ENCODE data around the gene SLC22A14. TPM values are rescaled to one million over a fixed set of nuclear protein-coding genes. Genes with fewer than 3 reads are reported as not detected.

Gene SLC22A14
- total and polyA plus RNA-seq, 10 of the 15 experiments (the other 5 are each of a cell fraction or from before 2014, with no cell fraction given), result not detected

GRCh38 chr3:38306941-38307340 lies 24.8 kb downstream of the SLC22A14 start:
- H3K36me3 ChIP-seq (ENCODE audit: control insufficient read depth in 2 of 2, insufficient read depth in 2 of 2, low read length in 1 of 2), result no peaks in the 10 kb centered on the region
- no peak overlapping the region for H3K27ac ChIP-seq (ENCODE audit: control insufficient read depth, insufficient read depth)
- no peak for FAIRE-seq
- H3K4me3 ChIP-seq, result no peak overlapping the region
- ATAC-seq, result no peak
- H3K4me2 ChIP-seq (ENCODE audit: control insufficient read depth, insufficient read depth), result no peak overlapping the region
- CTCF ChIA-PET, result no interaction called here
- in situ Hi-C loops (cut with MboI), result no loop called here
- no peak overlapping the region for H2AFZ ChIP-seq (ENCODE audit: control insufficient read depth, low read depth, low read length)
- H3K9ac ChIP-seq (ENCODE audit: control insufficient read depth, insufficient read depth, low read length), result no peak overlapping the region
- RAD21 ChIA-PET (ENCODE audit: unreplicated experiment), result no interaction called here
- H4K20me1 ChIP-seq (ENCODE audit: control insufficient read depth, insufficient read depth), result no peaks in the 10 kb centered on the region
- intact Hi-C loops (cut with micrococcal nuclease; ENCODE audit: unreplicated experiment), result no loop called here
- TF ChIP-seq RAD21 (IDR thresholded peaks at IDR 0.05; ENCODE audit: insufficient read depth, low read depth, low read length), result no peak
- no peak for TF ChIP-seq ZZZ3 (IDR thresholded peaks at IDR 0.05; ENCODE audit: control insufficient read depth, insufficient read length, low read depth)
- TF ChIP-seq POLR2AphosphoS2 (IDR thresholded peaks at IDR 0.05; ENCODE audit: low read depth, low read length), result no peak
- SMC1A ChIA-PET (ENCODE audit: uncharacterized antibody, unreplicated experiment), result no interaction called here
- no peaks in the 10 kb centered on the region for H3K9me3 ChIP-seq (replicated peaks; ENCODE audit: control insufficient read depth, insufficient read depth, low read length)
- H3K27me3 ChIP-seq (replicated peaks in 1 of 2; ENCODE audit: control insufficient read depth in 2 of 2, insufficient read depth in 2 of 2, low read length in 1 of 2), result no peaks in the 10 kb centered on the region
- no peak for DNase-seq (ENCODE audit: low read depth, low spot score)
- POLR2A ChIA-PET, result no interaction called here
- no TSS peak for BruUV-seq (replicated peaks)
- 19% methylated on average over 5 of the region's 5 CpGs for WGBS (ENCODE audit: insufficient coverage, insufficient replicate concordance, low lambda C conversion rate, missing lambda C conversion rate)
- no peaks in the 10 kb centered on the region for H3K4me1 ChIP-seq (ENCODE audit: control insufficient read depth, insufficient read depth, low read length)
- H3K79me2 ChIP-seq (ENCODE audit: control insufficient read depth, insufficient read depth, low read length), result no peaks in the 10 kb centered on the region

GRCh38 chr3:38307599-38307998 lies 25.5 kb downstream of the SLC22A14 start:
- no TSS peak for BruUV-seq (replicated peaks)
- H3K27ac ChIP-seq (ENCODE audit: control insufficient read depth, insufficient read depth), result no peak overlapping the region
- H3K27me3 ChIP-seq (replicated peaks in 1 of 2; ENCODE audit: control insufficient read depth in 2 of 2, insufficient read depth in 2 of 2, low read length in 1 of 2), result peaks cover 0 to 3% of the 10 kb centered on the region in 2 experiments; a peak in 1 of 4 replicates
- SMC1A ChIA-PET (ENCODE audit: uncharacterized antibody, unreplicated experiment), result no interaction called here
- RAD21 ChIA-PET (ENCODE audit: unreplicated experiment), result no interaction called here
- H3K4me3 ChIP-seq, result no peak overlapping the region
- H3K4me2 ChIP-seq (ENCODE audit: control insufficient read depth, insufficient read depth), result no peak overlapping the region
- H3K9me3 ChIP-seq (replicated peaks; ENCODE audit: control insufficient read depth, insufficient read depth, low read length), result no peaks in the 10 kb centered on the region
- FAIRE-seq (no peak), ATAC-seq (no peak), DNase-seq (ENCODE audit: low read depth, low spot score) (no peak)
- H3K36me3 ChIP-seq (ENCODE audit: control insufficient read depth in 2 of 2, insufficient read depth in 2 of 2, low read length in 1 of 2), result no peaks in the 10 kb centered on the region
- POLR2A ChIA-PET, result no interaction called here
- H4K20me1 ChIP-seq (ENCODE audit: control insufficient read depth, insufficient read depth), result no peaks in the 10 kb centered on the region
- no peak overlapping the region for H2AFZ ChIP-seq (ENCODE audit: control insufficient read depth, low read depth, low read length)
- H3K9ac ChIP-seq (ENCODE audit: control insufficient read depth, insufficient read depth, low read length), result no peak overlapping the region
- H3K4me1 ChIP-seq (ENCODE audit: control insufficient read depth, insufficient read depth, low read length), result no peaks in the 10 kb centered on the region
- no peaks in the 10 kb centered on the region for H3K79me2 ChIP-seq (ENCODE audit: control insufficient read depth, insufficient read depth, low read length)
- intact Hi-C loops (cut with micrococcal nuclease; ENCODE audit: unreplicated experiment), result no loop called here
- CTCF ChIA-PET, result interaction anchor here (1.2 kb wide), 1 partner anchor 9 kb away, joined by 3 read pairs; no protein-coding TSS in a partner anchor
- TF ChIP-seq SREBF2 (IDR thresholded peaks at IDR 0.05; ENCODE audit: low read length), result no peak
- no peak for TF ChIP-seq ZZZ3 (IDR thresholded peaks at IDR 0.05; ENCODE audit: control insufficient read depth, insufficient read length, low read depth)
- no peak for TF ChIP-seq BCLAF1 (IDR thresholded peaks at IDR 0.05)
- no peak for TF ChIP-seq NBN (IDR thresholded peaks at IDR 0.05)
- TF ChIP-seq CBX3 (IDR thresholded peaks at IDR 0.05; ENCODE audit: borderline replicate concordance, low read depth), result no peak
- no peak for TF ChIP-seq RELA (IDR thresholded peaks at IDR 0.05; ENCODE audit: borderline replicate concordance, partially characterized antibody)
- no peak for TF ChIP-seq FOXK2 (IDR thresholded peaks at IDR 0.05)
- no peak for TF ChIP-seq BACH1 (IDR thresholded peaks at IDR 0.05; ENCODE audit: borderline replicate concordance)
- TF ChIP-seq PRDM15 (CRISPR knock-in tag; IDR thresholded peaks at IDR 0.05), result no peak
- no peak for TF ChIP-seq ZNF622 (IDR thresholded peaks at IDR 0.05)
- in situ Hi-C loops (cut with MboI), result no loop called here
- WGBS (ENCODE audit: insufficient coverage, insufficient replicate concordance, low lambda C conversion rate, missing lambda C conversion rate), result 46% methylated on average over 12 of the region's 12 CpGs
